ENCODE measurements around the gene GRK4.
"Not testable (repeated sequence)": the region's sequence is repeated elsewhere in the genome, so short reads cannot be mapped to it uniquely, and the experiment has no call there.

GRK4 gene

GRCh38 chr4:2963175-2963965 lies at the start of gene GRK4, which contains the start of gene NOP14:
Gene GRK4 (plus strand): TSS chr4:2963571. CDS start chr4:2964071, 500 bp downstream.
Gene NOP14 (minus strand): TSS chr4:2963406. CDS start chr4:2963319, 87 bp downstream.
- DNase-seq = peak; percentile 99

GRCh38 chr4:2914256-2915126 lies 48.9 kb upstream of the GRK4 start:
- no peak for DNase-seq

- DNase-seq = no peak
Observed at GRCh38 chr4:2915789-2916188, 47.6 kb upstream of the GRK4 start.

- DNase-seq = not testable (repeated sequence)
Observed at GRCh38 chr4:2916696-2917095, 46.7 kb upstream of the GRK4 start.

- not testable (repeated sequence) for DNase-seq
Observed at GRCh38 chr4:2918300-2918699, 45.1 kb upstream of the GRK4 start.

- DNase-seq = not testable (repeated sequence)
Observed at GRCh38 chr4:2918714-2919113, 44.7 kb upstream of the GRK4 start.

GRCh38 chr4:2922453-2923101 lies 40.8 kb upstream of the GRK4 start:
- not testable (repeated sequence) for DNase-seq

- DNase-seq = no peak
Observed at GRCh38 chr4:2923141-2923551, 40.2 kb upstream of the GRK4 start.

GRCh38 chr4:2923668-2924173 lies 39.6 kb upstream of the GRK4 start:
- no peak for DNase-seq

GRCh38 chr4:2924286-2924685 lies 39.1 kb upstream of the GRK4 start:
- DNase-seq = no peak

- no peak for DNase-seq
Observed at GRCh38 chr4:2924765-2925301, 38.5 kb upstream of the GRK4 start.

GRCh38 chr4:2925496-2925895 lies 37.9 kb upstream of the GRK4 start:
- no peak for DNase-seq

GRCh38 chr4:2925931-2926860 lies 37.2 kb upstream of the GRK4 start:
- DNase-seq = no peak

GRCh38 chr4:2927016-2927695 lies 36.2 kb upstream of the GRK4 start:
- peak; percentile 15 for DNase-seq

- DNase-seq = no peak
Observed at GRCh38 chr4:2927696-2928075, 35.7 kb upstream of the GRK4 start.

GRCh38 chr4:2928242-2929176 lies 34.9 kb upstream of the GRK4 start:
- DNase-seq = peak; percentile 7

- DNase-seq = peak; percentile 19
Observed at GRCh38 chr4:2929469-2929868, 33.9 kb upstream of the GRK4 start.

GRCh38 chr4:2930135-2930757 lies 33.1 kb upstream of the GRK4 start:
- peak; percentile 22 for DNase-seq

All from femur (tissue), 1 donor.